H1 (cell line): ENCODE data around the gene CEBPB. TPM values are rescaled to one million over a fixed set of nuclear protein-coding genes. Genes with fewer than 3 reads are reported as not detected.

Experiments used
- CTCF ChIA-PET: fragments of 300-600 bp; sonication (Branson Sonifier 250); formaldehyde crosslinking; loops from one replicate; lab custom pipeline; 2021; ENCODE audit not compliant: partially characterized antibody; lab: Charles Lee
- POLR2A ChIA-PET: fragments of 300-600 bp; sonication (Branson Sonifier 250); formaldehyde crosslinking; loops from one replicate; lab custom pipeline; 2021; ENCODE audit warnings: inconsistent platforms; ENCODE audit not compliant: partially characterized antibody; lab: Charles Lee
- DNase-seq, 2 experiments: peaks; one replicate each; pipeline versions ENCODE4 v3.0.0 to v3.0.0-alpha.2; 2010 to 2022; ENCODE audit warnings: low spot score in 2 of 2, low read depth in 1 of 2, mixed read lengths in 1 of 2
- FAIRE-seq: peaks from 2 replicates; lab custom pipeline; 2011; peaks lifted over from hg19 to GRCh38; lab: Jason Lieb, UNC
- H2AFZ ChIP-seq: 2 replicates; pipeline ENCODE4 v1.8.1; 2012; ENCODE audit warnings: low read length, inconsistent platforms
- H2AK5ac ChIP-seq: 2 replicates; pipeline ENCODE4 v1.6.1; 2013; ENCODE audit warnings: low read depth, low read length
- H2BK120ac ChIP-seq: replicated peaks from 2 replicates; pipeline ENCODE3; 2013; ENCODE audit warnings: low read depth, low read length, inconsistent platforms
- H2BK12ac ChIP-seq: 2 replicates; pipeline ENCODE4 v1.6.1; 2013; ENCODE audit warnings: low read depth, low read length
- H2BK15ac ChIP-seq: 2 replicates; pipeline ENCODE4 v1.6.1; 2013; ENCODE audit warnings: low read length
- H2BK20ac ChIP-seq: 2 replicates; pipeline ENCODE4 v1.6.1; 2013; ENCODE audit warnings: low read length
- H2BK5ac ChIP-seq: 2 replicates; pipeline ENCODE4 v1.6.1; 2013; ENCODE audit warnings: low read depth, low read length
- H3K14ac ChIP-seq: 2 replicates; pipeline ENCODE4 v1.6.1; 2013; ENCODE audit warnings: inconsistent platforms; ENCODE audit not compliant: insufficient read length
- H3K18ac ChIP-seq: 2 replicates; pipeline ENCODE4 v1.6.1; 2013; ENCODE audit warnings: low read length; ENCODE audit errors: extremely low read depth
- H3K23ac ChIP-seq: 2 replicates; pipeline ENCODE4 v1.6.1; 2013; ENCODE audit warnings: inconsistent platforms; ENCODE audit not compliant: insufficient read length
- H3K23me2 ChIP-seq: 2 replicates; pipeline ENCODE4 v1.6.1; 2013; ENCODE audit warnings: low read depth, low read length
- H3K27ac ChIP-seq: 2 replicates; pipeline ENCODE4 v1.6.1; 2011; ENCODE audit warnings: low read depth, low read length, inconsistent platforms
- H3K27me3 ChIP-seq, 4 experiments: replicated peaks in 1 of 4; 1 replicate in 1 of 4; 2 replicates in 3 of 4; pipeline versions ENCODE4 v1.6.1 to v1.8.1; 2011 to 2013; ENCODE audit warnings: low read length in 3 of 4, mild to moderate bottlenecking in 3 of 4, inconsistent platforms in 2 of 4, mixed read lengths in 2 of 4, moderate library complexity in 1 of 4; ENCODE audit not compliant: control insufficient read depth in 3 of 4, insufficient read depth in 3 of 4; ENCODE audit errors: extremely low read depth in 1 of 4
- H3K36me3 ChIP-seq, 4 experiments: 2 replicates each; pipeline versions ENCODE4 v1.6.1 to v1.8.1; 2011 to 2013; ENCODE audit warnings: mild to moderate bottlenecking in 4 of 4, low read length in 3 of 4, moderate library complexity in 2 of 4, control low read depth in 1 of 4, inconsistent platforms in 1 of 4; ENCODE audit not compliant: insufficient read depth in 4 of 4, control insufficient read depth in 2 of 4
- H3K4ac ChIP-seq: replicated peaks from 2 replicates; pipeline ENCODE3; 2013; ENCODE audit warnings: low read length, low read depth, mixed read lengths, inconsistent platforms; ENCODE audit not compliant: insufficient read length
- H3K4me1 ChIP-seq, 4 experiments: replicated peaks in 1 of 4; 1 replicate in 1 of 4; 2 replicates in 3 of 4; pipeline versions ENCODE4 v1.6.1 to v1.8.1; 2011 to 2013; ENCODE audit warnings: low read length in 3 of 4, inconsistent platforms in 2 of 4, mixed read lengths in 1 of 4; ENCODE audit not compliant: insufficient read depth in 4 of 4, control insufficient read depth in 3 of 4
- H3K4me2 ChIP-seq, 2 experiments: 2 replicates each; pipeline versions ENCODE4 v1.6.1 to v1.8.1; 2011 to 2013; ENCODE audit warnings: low read depth in 2 of 2, low read length in 2 of 2, control low read depth in 1 of 2, inconsistent platforms in 1 of 2, mild to moderate bottlenecking in 1 of 2; ENCODE audit not compliant: insufficient read depth in 1 of 2
- H3K4me3 ChIP-seq, 4 experiments: fragments of 200-600, 300-600 bp in 1 of 4; sonication (generic), shearing (Covaris generic), sonication (Bioruptor Twin) in 1 of 4; 2 replicates each; pipeline versions ENCODE4 v1.5.1 to v1.8.1; 2011 to 2016; ENCODE audit warnings: low read length in 4 of 4, low read depth in 3 of 4, control low read depth in 2 of 4, inconsistent platforms in 2 of 4, mild to moderate bottlenecking in 2 of 4, mixed read lengths in 1 of 4, moderate library complexity in 1 of 4; ENCODE audit not compliant: insufficient read depth in 2 of 4; ENCODE audit errors: extremely low read depth in 1 of 4
- H3K56ac ChIP-seq: replicated peaks from 2 replicates; pipeline ENCODE3; 2013; ENCODE audit warnings: low read depth, mild to moderate bottlenecking, mixed read lengths, low read length, inconsistent platforms; ENCODE audit not compliant: insufficient read length
- H3K79me1 ChIP-seq: 2 replicates; pipeline ENCODE4 v1.6.1; 2013; ENCODE audit warnings: low read depth, low read length, control low read depth
- H3K79me2 ChIP-seq, 2 experiments: 2 replicates each; pipeline versions ENCODE4 v1.6.1 to v1.8.1; 2012 to 2013; ENCODE audit warnings: low read length in 2 of 2, mild to moderate bottlenecking in 2 of 2, inconsistent platforms in 1 of 2; ENCODE audit not compliant: insufficient read depth in 2 of 2, control insufficient read depth in 1 of 2
- H3K9ac ChIP-seq, 4 experiments: replicated peaks in 1 of 4; 1 replicate in 1 of 4; 2 replicates in 3 of 4; pipeline versions ENCODE4 v1.6.1 to v1.8.1; 2011 to 2013; ENCODE audit warnings: low read depth in 3 of 4, low read length in 3 of 4, control low read depth in 2 of 4, mild to moderate bottlenecking in 2 of 4, moderate library complexity in 2 of 4, inconsistent platforms in 1 of 4; ENCODE audit errors: extremely low read depth in 1 of 4
- H3K9me3 ChIP-seq, 2 experiments: 2 replicates each; pipeline versions ENCODE4 v1.6.1 to v1.8.1; 2012 to 2013; ENCODE audit warnings: mild to moderate bottlenecking in 2 of 2, moderate library complexity in 2 of 2, control low read depth in 1 of 2, inconsistent platforms in 1 of 2, low read depth in 1 of 2, low read length in 1 of 2, mixed read lengths in 1 of 2; ENCODE audit not compliant: insufficient read depth in 2 of 2
- H4K20me1 ChIP-seq, 2 experiments: replicated peaks in 1 of 2; 2 replicates each; pipeline versions ENCODE3 to v1.8.1; 2011 to 2013; ENCODE audit warnings: inconsistent platforms in 2 of 2, low read length in 2 of 2, mild to moderate bottlenecking in 1 of 2; ENCODE audit not compliant: insufficient read depth in 2 of 2, control insufficient read depth in 1 of 2
- H4K5ac ChIP-seq: 2 replicates; pipeline ENCODE4 v1.6.1; 2013; ENCODE audit warnings: low read length, low read depth, mixed read lengths, inconsistent platforms; ENCODE audit not compliant: insufficient read length
- H4K8ac ChIP-seq: 2 replicates; pipeline ENCODE4 v1.8.0; 2013; ENCODE audit warnings: mild to moderate bottlenecking, moderate library complexity, low read length, inconsistent platforms; ENCODE audit not compliant: insufficient read depth; ENCODE audit errors: extremely low read depth
- H4K91ac ChIP-seq: replicated peaks from 2 replicates; pipeline ENCODE3; 2013; ENCODE audit warnings: low read length, mixed read lengths, inconsistent platforms; ENCODE audit not compliant: insufficient read length
- CEBPB ChIP-seq: IDR thresholded peaks from 2 replicates; pipeline ENCODE4 v1.6.1; 2012; ENCODE audit warnings: low read depth, low read length
- HDAC6 ChIP-seq: IDR thresholded peaks from one replicate; pipeline ENCODE4 v1.7.1; 2012; ENCODE audit warnings: low read depth, mild to moderate bottlenecking, inconsistent platforms, low read length, moderate library complexity
- KDM1A ChIP-seq: fragments of 200-600, 300-600 bp; sonication (generic); IDR thresholded peaks from 2 replicates; pipeline ENCODE4 v1.7.1; 2016; ENCODE audit warnings: mild to moderate bottlenecking, low read length, borderline replicate concordance
- POU5F1 ChIP-seq: IDR thresholded peaks from 2 replicates; pipeline ENCODE4 v1.6.1; 2011; ENCODE audit warnings: low read depth, mild to moderate bottlenecking, low read length, moderate library complexity
- WGBS, 2 experiments: shearing (Covaris generic) in 1 of 2; methylation state at CpG; one replicate each; pipeline versions ENCODE4 v1.1.6 to v1.1.7; 2013 to 2015; ENCODE audit warnings: low lambda C conversion rate in 2 of 2, mixed read lengths in 2 of 2, inconsistent platforms in 1 of 2, low coverage in 1 of 2, missing lambda C conversion rate in 1 of 2; ENCODE audit not compliant: insufficient replicate concordance in 2 of 2, insufficient coverage in 1 of 2, insufficient read length in 1 of 2; ENCODE audit errors: extremely low coverage in 1 of 2, missing lambda C conversion rate in 1 of 2; 5-methylcytosine and 5-hydroxymethylcytosine counted together
- polyA plus RNA-seq, 7 experiments: library from polyadenylated mRNA; depleted of rRNA in 3 of 7; stranded (reverse) in 5 of 7; unstranded in 2 of 7; fragments of >200 nt in 5 of 7; fragments of 200-250 nt in 2 of 7; gene quantifications; 1 replicate in 5 of 7; 2 replicates in 1 of 7; 4 replicates in 1 of 7; pipeline versions ENCODE4 v1.2.1 to v1.2.3, GENCODE V29; 2011 to 2013; ENCODE audit warnings: missing spikeins in 2 of 7, mixed read lengths in 2 of 7
- total RNA-seq: library from RNA; stranded (reverse); fragmentation: NEBNext Ultra II Directional; extraction: Animal tissue kit (Norgen Biotek cat#: 25700); gene quantifications from 2 replicates; pipeline ENCODE4 v1.2.1, GENCODE V29; 2021

The CEBPB gene
- total and polyA plus RNA-seq, 2 of the 8 experiments (the other 6 are each of a cell fraction or from before 2014, with no cell fraction given): 7.1 to 24.1 TPM

GRCh38 chr20:50185426-50185825, 5.2 kb upstream of the CEBPB start:
- no peak overlapping the region for H3K18ac ChIP-seq
- DNase-seq (no peak), FAIRE-seq (no peak)
- no peak overlapping the region for H3K4me2 ChIP-seq
- no peak overlapping the region for H4K91ac ChIP-seq
- no peak overlapping the region for H3K4ac ChIP-seq
- H3K4me3 ChIP-seq: no peak overlapping the region
- no peak overlapping the region for H3K56ac ChIP-seq
- no peak overlapping the region for H2BK120ac ChIP-seq
- H4K8ac ChIP-seq: no peak overlapping the region
- no peak overlapping the region for H2BK5ac ChIP-seq
- WGBS, 2 experiments: 92% methylated on average over 5 of the region's 5 CpGs; no CpG with 5 or more reads in 1 of the 2 experiments
- H4K20me1 ChIP-seq: no peaks in the 10 kb centered on the region
- H3K14ac ChIP-seq: no peak overlapping the region
- no peak overlapping the region for H2BK20ac ChIP-seq
- no peaks in the 10 kb centered on the region for H3K23me2 ChIP-seq
- no peak overlapping the region for H2BK15ac ChIP-seq
- no peak overlapping the region for H2AFZ ChIP-seq
- POLR2A ChIA-PET: no interaction called here
- no peaks in the 10 kb centered on the region for H3K9me3 ChIP-seq
- H4K5ac ChIP-seq: no peak overlapping the region
- no peak overlapping the region for H3K27ac ChIP-seq
- TF ChIP-seq KDM1A (no peak), HDAC6 (no peak), CEBPB (no peak), POU5F1 (no peak)
- no peaks in the 10 kb centered on the region for H3K36me3 ChIP-seq
- H3K79me2 ChIP-seq: no peaks in the 10 kb centered on the region
- H2BK12ac ChIP-seq: no peak overlapping the region
- no peak overlapping the region for H3K9ac ChIP-seq
- peaks cover 0 to 13% (median 4%) of the 10 kb centered on the region in 4 experiments; a peak in 5 of 7 replicates for H3K4me1 ChIP-seq
- H3K23ac ChIP-seq: no peak overlapping the region
- CTCF ChIA-PET: interaction anchor here (0.5 to 8.8 kb wide), 39 partner anchors 8 to 1157 kb away, joined by 3 to 115 read pairs (median 3); no protein-coding TSS in a partner anchor
- H3K27me3 ChIP-seq: peaks cover 0 to 2% (median 0%) of the 10 kb centered on the region in 4 experiments; a peak in 1 of 7 replicates
- H3K79me1 ChIP-seq: no peaks in the 10 kb centered on the region
- no peak overlapping the region for H2AK5ac ChIP-seq
